Pancreas (tissue), 10 donors: ENCODE results near the gene TNFSF11. TPM values are rescaled to one million over a fixed set of nuclear protein-coding genes. Genes with fewer than 3 reads are reported as not detected.

Experiments used
- ATAC-seq, 4 donors: fragments of 200-7000 bp; cut with Tn5 transposase; one replicate each; pipeline versions ENCODE4 v1.8.0 to v1.9.1; 2020; ENCODE audit warnings: mild to moderate bottlenecking in 4 of 4, moderate library complexity in 4 of 4
- DNase-seq, 6 donors: peaks; one replicate each; pipeline ENCODE4 v3.0.0-alpha.2; 2020
- FAIRE-seq: peaks from 2 replicates; lab custom pipeline; 2012; peaks lifted over from hg19 to GRCh38; lab: Jason Lieb, UNC
- H3K27ac ChIP-seq, 4 donors: fragments of 200-600 bp; sonication (generic); 1 replicate in 3 of 4; 2 replicates in 1 of 4; pipeline versions ENCODE4 v1.5.0 to v1.8.0; 2020
- H3K27me3 ChIP-seq, 4 donors: fragments of 200-600 bp; one replicate each; pipeline ENCODE4 v1.8.0; 2021
- H3K36me3 ChIP-seq, 3 donors: fragments of 200-600 bp; sonication (generic) in 1 of 3; one replicate each; pipeline versions ENCODE4 v1.5.0 to v1.8.0; 2020 to 2021
- H3K4me1 ChIP-seq, 3 donors: fragments of 200-600 bp; one replicate each; pipeline ENCODE4 v1.8.0; 2021
- H3K4me3 ChIP-seq, 4 donors: fragments of 200-600 bp; sonication (generic) in 2 of 4; one replicate each; pipeline versions ENCODE4 v1.5.0 to v1.8.0; 2020 to 2021
- H3K9me3 ChIP-seq, 4 donors: fragments of 200-600 bp; one replicate each; pipeline ENCODE4 v1.8.0; 2021
- WGBS, 2 donors: extraction: QIAGEN DNeasy Blood & Tissue Kit; methylation state at CpG; one replicate each; pipeline ENCODE4 v1.1.7; 2013; 5-methylcytosine and 5-hydroxymethylcytosine counted together
- intact Hi-C, 3 donors: fragments of 100-400 bp; cut with DNase I; formaldehyde crosslinking; loops; one replicate each; pipeline versions ENCODE4 v1.11.1 to v1.14.2; 2022
- polyA plus RNA-seq, 2 donors: library from polyadenylated mRNA; stranded (reverse); fragments of 200-250 nt; gene quantifications; one replicate each; pipeline ENCODE4 v1.2.3, GENCODE V29; 2013
- total RNA-seq, 6 donors: library from RNA; stranded (reverse); fragmentation: NEBNext Ultra II Directional in 4 of 6; extraction: Animal tissue kit (Norgen Biotek cat#: 25700) in 4 of 6; gene quantifications; one replicate each; pipeline versions ENCODE4 v1.2.1 to v1.2.4, GENCODE V29; 2021 to 2023
- TF ChIP-seq, protein P1 (sequence below), 4 donors: fragments of 200-600 bp; sonication (generic) in 3 of 4; IDR thresholded peaks; one replicate each; pipeline versions ENCODE4 v1.5.0 to v1.8.0; 2021; ENCODE audit warnings: antibody characterized with exemption in 4 of 4
- donor health status: healthy with polysubstance abuse.
- donor health status: DM: no; HTN: no; CAD: no; lungs with moderate emphysema.
- donor health status: DM: no; HTN: no; CAD: no.
- donor health status: control.
- donor health status: control.
- donor health status: Bipolar disorder and iron deficiency.
- donor health status: DM: yes; HTN: yes; CAD: no.
- donor health status: DM: no; HTN: no; CAD: no.
- donor health status: DM: no; HTN: no; CAD: no.
- donor health status: DM: yes; HTN: yes; CAD: no.

Gene TNFSF11
- total and polyA plus RNA-seq, 8 donors = 0.11 to 1.1 (median 0.26) TPM; not detected in 3

DNA sequence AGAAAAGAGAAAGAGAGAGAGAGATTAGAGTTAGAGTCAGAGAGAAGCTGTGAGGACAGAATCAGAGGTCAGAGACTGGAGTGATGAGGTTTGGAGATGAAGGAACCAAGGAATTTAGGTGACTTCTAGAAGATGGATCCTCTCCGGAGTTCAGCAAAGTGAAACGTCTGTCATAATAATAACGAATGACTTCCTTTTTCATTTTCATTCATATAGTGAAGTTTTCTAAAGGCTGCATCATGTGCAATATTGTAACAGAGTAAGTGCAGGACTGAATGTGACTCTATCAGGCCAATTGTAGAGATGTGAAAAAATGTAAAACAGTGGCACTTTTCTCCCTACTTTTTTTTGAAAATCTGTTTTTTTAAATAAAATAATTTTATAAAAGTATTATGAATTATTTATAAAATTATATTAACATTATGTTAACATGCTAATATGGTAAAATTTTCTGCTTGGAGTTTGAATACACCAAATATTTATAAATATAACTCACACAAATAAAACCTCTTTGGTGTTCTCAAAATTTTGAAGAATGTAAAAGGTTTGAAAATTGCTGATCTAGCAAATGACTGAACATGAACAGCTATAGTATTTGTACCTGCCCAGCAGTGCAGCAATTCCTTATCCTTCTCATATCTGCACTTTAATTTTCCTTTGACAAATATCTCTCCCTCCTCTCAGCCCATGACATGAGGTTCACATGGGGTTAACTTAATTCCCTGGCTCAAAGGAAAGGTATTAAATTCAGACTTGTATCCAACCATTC, 4.2 kb upstream of the TNFSF11 start:
- Histone ChIP-seq H3K27ac (no peak overlapping the region), H3K4me1 (no peaks in the 10 kb centered on the region), H3K36me3 (no peaks in the 10 kb centered on the region), H3K4me3 (no peak overlapping the region), H3K9me3 (no peaks in the 10 kb centered on the region), H3K27me3 (peaks cover 0 to 6% (median 0%) of the 10 kb centered on the region in 4 donors)
- intact Hi-C loops = no loop called here
- TF ChIP-seq, protein P1, sequence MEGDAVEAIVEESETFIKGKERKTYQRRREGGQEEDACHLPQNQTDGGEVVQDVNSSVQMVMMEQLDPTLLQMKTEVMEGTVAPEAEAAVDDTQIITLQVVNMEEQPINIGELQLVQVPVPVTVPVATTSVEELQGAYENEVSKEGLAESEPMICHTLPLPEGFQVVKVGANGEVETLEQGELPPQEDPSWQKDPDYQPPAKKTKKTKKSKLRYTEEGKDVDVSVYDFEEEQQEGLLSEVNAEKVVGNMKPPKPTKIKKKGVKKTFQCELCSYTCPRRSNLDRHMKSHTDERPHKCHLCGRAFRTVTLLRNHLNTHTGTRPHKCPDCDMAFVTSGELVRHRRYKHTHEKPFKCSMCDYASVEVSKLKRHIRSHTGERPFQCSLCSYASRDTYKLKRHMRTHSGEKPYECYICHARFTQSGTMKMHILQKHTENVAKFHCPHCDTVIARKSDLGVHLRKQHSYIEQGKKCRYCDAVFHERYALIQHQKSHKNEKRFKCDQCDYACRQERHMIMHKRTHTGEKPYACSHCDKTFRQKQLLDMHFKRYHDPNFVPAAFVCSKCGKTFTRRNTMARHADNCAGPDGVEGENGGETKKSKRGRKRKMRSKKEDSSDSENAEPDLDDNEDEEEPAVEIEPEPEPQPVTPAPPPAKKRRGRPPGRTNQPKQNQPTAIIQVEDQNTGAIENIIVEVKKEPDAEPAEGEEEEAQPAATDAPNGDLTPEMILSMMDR (IDR thresholded peaks at IDR 0.05) = no peak
- 47 to 62% methylated on average over 3 of the region's 3 CpGs for WGBS, 2 donors
- no peak for DNase-seq
- FAIRE-seq = no peak
- ATAC-seq = no peak

DNA sequence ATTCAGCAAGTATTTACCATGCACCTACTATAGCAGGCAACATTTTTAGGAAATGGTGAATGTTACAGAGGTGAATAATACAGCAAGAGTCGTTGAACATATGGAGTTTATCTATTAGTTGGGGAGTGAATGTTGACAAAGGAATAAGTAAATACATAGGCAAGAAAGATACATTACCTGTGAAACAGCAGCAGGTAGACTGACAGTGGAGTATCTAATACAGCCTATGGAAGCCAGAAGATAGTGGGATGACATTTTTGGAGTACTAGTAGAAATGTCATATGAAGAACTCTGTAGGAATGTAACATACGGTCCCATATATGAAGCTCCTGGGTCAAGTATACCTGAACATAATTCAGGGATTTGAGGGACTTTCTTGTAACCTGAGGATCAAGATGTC, 2.1 kb upstream of the TNFSF11 start:
- Histone ChIP-seq H3K36me3 (no peaks in the 10 kb centered on the region), H3K4me3 (no peak overlapping the region), H3K27me3 (peaks cover 0 to 20% (median 0%) of the 10 kb centered on the region in 4 donors), H3K9me3 (no peaks in the 10 kb centered on the region), H3K4me1 (no peaks in the 10 kb centered on the region), H3K27ac (no peak overlapping the region)
- WGBS, 2 donors = 45 to 53% methylated on average over 2 of the region's 2 CpGs
- DNase-seq (no peak), ATAC-seq (no peak), FAIRE-seq (no peak)
- intact Hi-C loops = no loop called here
- TF ChIP-seq, protein P1 (IDR thresholded peaks at IDR 0.05) = no peak

DNA sequence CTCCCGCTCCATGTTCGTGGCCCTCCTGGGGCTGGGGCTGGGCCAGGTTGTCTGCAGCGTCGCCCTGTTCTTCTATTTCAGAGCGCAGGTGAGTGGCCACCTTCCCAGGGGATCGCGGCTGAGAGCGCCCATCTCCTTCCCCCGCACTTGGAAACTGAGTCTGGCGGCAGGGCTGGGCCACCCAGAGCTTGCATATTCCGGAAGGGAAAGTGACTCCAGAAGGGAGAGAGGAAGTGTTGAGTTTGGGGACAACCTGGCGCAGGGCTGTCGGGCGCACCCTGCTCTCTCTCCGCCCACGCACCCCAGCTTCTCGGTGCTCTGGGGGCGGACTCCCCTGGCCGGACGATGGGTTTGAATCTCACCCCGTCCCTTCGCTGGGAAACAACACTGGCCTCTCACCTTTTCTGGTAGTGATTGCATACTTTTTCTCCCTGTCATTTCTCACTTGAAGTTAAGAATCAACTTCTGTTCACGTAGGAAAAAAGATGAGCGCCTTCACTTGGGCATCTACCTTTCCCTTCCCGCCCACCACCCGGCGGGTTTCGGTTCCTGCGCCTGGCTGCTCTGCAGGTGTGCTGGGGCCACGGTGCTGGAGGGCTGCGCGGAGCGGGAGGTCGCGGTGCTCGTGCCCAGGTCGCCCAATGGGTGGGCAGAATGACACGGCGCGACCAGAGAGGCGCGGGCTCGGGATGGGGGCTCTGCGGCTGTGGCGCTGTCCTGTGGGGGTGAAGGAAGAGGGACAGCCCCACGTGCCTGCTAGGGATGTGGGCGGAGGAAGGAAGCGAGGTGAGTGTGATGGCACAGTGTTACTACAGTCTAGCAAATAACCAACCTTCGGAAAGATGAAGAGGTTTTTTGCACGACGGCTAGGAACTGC, 721 bp downstream of the TNFSF11 start:
- intact Hi-C loops = no loop called here
- H3K27me3 ChIP-seq = peaks cover 0 to 43% (median 0%) of the 10 kb centered on the region in 4 donors

DNA sequence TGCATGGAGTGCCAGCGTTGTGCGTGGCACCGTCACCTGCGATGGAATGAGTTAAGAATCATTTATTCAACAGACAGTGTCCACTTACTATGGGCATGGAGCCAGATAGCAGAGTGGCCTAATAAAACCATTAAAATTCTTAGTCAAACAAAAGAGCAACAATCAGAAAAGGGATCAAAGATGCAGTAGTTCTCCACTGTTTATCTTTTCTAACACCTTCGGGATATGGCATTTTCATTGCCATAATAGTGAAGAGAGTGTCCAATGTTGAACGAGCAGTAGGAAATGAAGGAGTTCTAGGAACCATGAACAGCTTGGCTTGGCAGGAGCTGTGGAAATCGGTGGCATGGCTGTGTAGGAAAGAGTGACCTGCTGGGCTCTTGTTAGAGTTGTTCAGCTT, 2.0 kb downstream of the TNFSF11 start:
- no peaks in the 10 kb centered on the region for H3K36me3 ChIP-seq
- FAIRE-seq (no peak), ATAC-seq (no peak), DNase-seq (no peak)
- no peak overlapping the region for H3K27ac ChIP-seq
- H3K9me3 ChIP-seq = no peaks in the 10 kb centered on the region
- no peaks in the 10 kb centered on the region for H3K4me1 ChIP-seq
- intact Hi-C loops = no loop called here
- peaks cover 0 to 43% (median 0%) of the 10 kb centered on the region in 4 donors for H3K27me3 ChIP-seq
- 47 to 51% methylated on average over 7 of the region's 7 CpGs for WGBS, 2 donors
- TF ChIP-seq, protein P1 (IDR thresholded peaks at IDR 0.05) = no peak
- no peak overlapping the region for H3K4me3 ChIP-seq

More for the DNA sequence above, 721 bp downstream of the TNFSF11 start:
- Histone ChIP-seq H3K9me3 (no peaks in the 10 kb centered on the region), H3K4me1 (no peaks in the 10 kb centered on the region), H3K27ac (no peak overlapping the region), H3K36me3 (no peaks in the 10 kb centered on the region), H3K4me3 (peak overlapping the region in 3 of 4 donors; percentile 16 to 47 (median 20))
- DNase-seq (peak in 2 of 6 donors; percentile 46 to 58), ATAC-seq (peak; percentile 28 to 72 (median 42)), FAIRE-seq (no peak)
- TF ChIP-seq, protein P1 (IDR thresholded peaks at IDR 0.05) = no peak
- 2 to 3% methylated on average over 49 to 51 of the region's 51 CpGs for WGBS, 2 donors
